ENCODE results near the gene RAD9A. TPM values are rescaled to one million over a fixed set of nuclear protein-coding genes. Genes with fewer than 3 reads are reported as not detected.
"Not testable (repeated sequence)": the region's sequence is repeated elsewhere in the genome, so short reads cannot be mapped to it uniquely, and the experiment has no call there.

Gene RAD9A
- polyA plus RNA-seq, 1 of the 3 experiments (the other 2 are of a cell fraction) = 22.3 TPM

- DNase-seq = no peak
- Histone ChIP-seq H2AFZ (ENCODE audit: low read depth) (no peak overlapping the region), H3K27ac (ENCODE audit: low read depth in 2 of 2, low read length in 1 of 2) (no peak overlapping the region), H3K27me3 (ENCODE audit: insufficient read depth) (no peaks in the 10 kb centered on the region), H3K4me2 (no peak overlapping the region), H3K9ac (no peak overlapping the region), H3K4me3 (ENCODE audit: low read depth in 2 of 2, low read length in 1 of 2) (no peak overlapping the region), H3K4me1 (ENCODE audit: control insufficient read depth in 1 of 2, insufficient read depth in 2 of 2, low read depth in 1 of 2, low read length in 1 of 2) (peaks cover 5 to 12% of the 10 kb centered on the region in 2 experiments; a peak in 2 of 4 replicates), H3K36me3 (replicated peaks in 1 of 2; ENCODE audit: control insufficient read depth in 1 of 2, insufficient read depth in 2 of 2, low read length in 1 of 2) (no peaks in the 10 kb centered on the region), H3K79me2 (ENCODE audit: insufficient read depth) (peaks cover 8% of the 10 kb centered on the region), H3K9me2 (no peaks in the 10 kb centered on the region), H4K20me1 (ENCODE audit: insufficient read depth) (no peaks in the 10 kb centered on the region), H3F3A (replicated peaks; ENCODE audit: insufficient read depth) (no peaks in the 10 kb centered on the region), H3K9me3 (no peaks in the 10 kb centered on the region)
- CTCF ChIA-PET = interaction anchor here (0.7 to 1.7 kb wide), 2 partner anchors 23 to 41 kb away, joined by 3 to 9 read pairs; partner anchors contain the start of gene PPP1CA
- POLR2A ChIA-PET = interaction anchor here (1.4 kb wide), 1 partner anchor 22 kb away, joined by 4 read pairs; the partner anchor contains the start of gene PPP1CA
- no peak for TF ChIP-seq ZBTB33 (IDR thresholded peaks at IDR 0.05; ENCODE audit: borderline replicate concordance, low read depth)
- WGBS (ENCODE audit: low lambda C conversion rate) = 82% methylated on average over 11 of the region's 34 CpGs
These were observed 32.3 kb downstream of the RAD9A start for GRCh38 chr11:67423891-67424613.

- not testable (repeated sequence) for H3K4me1 ChIP-seq (ENCODE audit: control insufficient read depth in 1 of 2, insufficient read depth in 2 of 2, low read depth in 1 of 2, low read length in 1 of 2); H3K27me3 ChIP-seq (ENCODE audit: insufficient read depth); H3F3A ChIP-seq (replicated peaks; ENCODE audit: insufficient read depth); H3K36me3 ChIP-seq (replicated peaks in 1 of 2; ENCODE audit: control insufficient read depth in 1 of 2, insufficient read depth in 2 of 2, low read length in 1 of 2); H3K9me2 ChIP-seq; H3K9me3 ChIP-seq; H4K20me1 ChIP-seq (ENCODE audit: insufficient read depth); DNase-seq
- Histone ChIP-seq H3K9ac (peak overlapping the region; percentile 92), H3K4me3 (ENCODE audit: low read depth in 2 of 2, low read length in 1 of 2) (peak overlapping the region; percentile 76 to 85), H3K27ac (ENCODE audit: low read depth in 2 of 2, low read length in 1 of 2) (peak overlapping the region in 1 of 2 experiments; percentile 49; a peak in 2 of 4 replicates), H3K79me2 (ENCODE audit: insufficient read depth) (peaks cover 28% of the 10 kb centered on the region), H2AFZ (ENCODE audit: low read depth) (peak overlapping the region; percentile 78; the same call in 1 of the 2 replicates), H3K4me2 (peak overlapping the region; percentile 99)
- ChIA-PET POLR2A (interaction anchor here (0.6 to 1.8 kb wide), 2 partner anchors 26 to 27 kb away, joined by 3 to 6 read pairs; partner anchors contain the start of gene PPP1CA), CTCF (interaction anchor here (0.8 kb wide), 2 partner anchors 59 to 156 kb away, joined by 3 read pairs; no protein-coding TSS in a partner anchor)
- 80% methylated on average over 19 of the region's 19 CpGs for WGBS (ENCODE audit: low lambda C conversion rate)
These were observed 35.6 kb downstream of the RAD9A start for GRCh38 chr11:67427364-67427859.

GRCh38 chr11:67428052-67429001 lies 36.5 kb downstream of the RAD9A start, which contains the start of gene RPS6KB2:
Gene RPS6KB2 (plus strand): TSS chr11:67428494. CDS start chr11:67428546, 52 bp downstream.
- CTCF ChIA-PET = interaction anchor here (0.8 to 1.0 kb wide), 3 partner anchors 27 to 157 kb away, joined by 3 to 4 read pairs (median 3); no protein-coding TSS in a partner anchor
- Histone ChIP-seq H3K79me2 (ENCODE audit: insufficient read depth) (peaks cover 28% of the 10 kb centered on the region), H3K9me3 (no peaks in the 10 kb centered on the region), H3K27ac (ENCODE audit: low read depth in 2 of 2, low read length in 1 of 2) (peak within 1 kb of the TSS; percentile 49 to 78), H3F3A (replicated peaks; ENCODE audit: insufficient read depth) (no peaks in the 10 kb centered on the region), H3K27me3 (ENCODE audit: insufficient read depth) (no peaks in the 10 kb centered on the region), H3K4me2 (peak within 1 kb of the TSS; percentile 99), H3K4me3 (ENCODE audit: low read depth in 2 of 2, low read length in 1 of 2) (peak within 1 kb of the TSS; percentile 76 to 85), H2AFZ (ENCODE audit: low read depth) (peak within 1 kb of the TSS; percentile 78), H3K9ac (peak within 1 kb of the TSS; percentile 92), H4K20me1 (ENCODE audit: insufficient read depth) (no peaks in the 10 kb centered on the region), H3K4me1 (ENCODE audit: control insufficient read depth in 1 of 2, insufficient read depth in 2 of 2, low read depth in 1 of 2, low read length in 1 of 2) (peaks cover 3 to 10% of the 10 kb centered on the region in 2 experiments; a peak in 1 of 4 replicates), H3K9me2 (no peaks in the 10 kb centered on the region), H3K36me3 (replicated peaks in 1 of 2; ENCODE audit: control insufficient read depth in 1 of 2, insufficient read depth in 2 of 2, low read length in 1 of 2) (peaks cover 3 to 17% of the 10 kb centered on the region in 2 experiments)
- DNase-seq = peak; percentile 99
- POLR2A ChIA-PET = interaction anchor here (0.8 to 1.8 kb wide), 6 partner anchors 9 to 40 kb away, joined by 3 to 6 read pairs (median 3); partner anchors contain the start of genes PPP1CA, PTPRCAP and RAD9A
- under 1% methylated on average over 31 of the region's 68 CpGs for WGBS (ENCODE audit: low lambda C conversion rate)
- TF ChIP-seq NRF1 (IDR thresholded peaks at IDR 0.05; ENCODE audit: low read depth, low read length) (peak; percentile 59), MAX (IDR thresholded peaks at IDR 0.05; ENCODE audit: low read depth) (no peak), MEF2A (IDR thresholded peaks at IDR 0.05; ENCODE audit: borderline replicate concordance, low read depth) (no peak; the same call in 1 of the 2 replicates), FOXM1 (IDR thresholded peaks at IDR 0.05; ENCODE audit: low read depth) (no peak), NFIC (IDR thresholded peaks at IDR 0.05; ENCODE audit: borderline replicate concordance) (no peak), EZH2phosphoT487 (IDR thresholded peaks at IDR 0.05; ENCODE audit: borderline replicate concordance, low read depth) (no peak), CTCF (IDR thresholded peaks at IDR 0.05) (no peak), USF1 (IDR thresholded peaks at IDR 0.05; ENCODE audit: borderline replicate concordance, low read depth) (no peak), CHD2 (IDR thresholded peaks at IDR 0.05; ENCODE audit: low read length, partially characterized antibody) (peak; percentile 94)
